ENCODE measurements around the gene TTC34.

DNA sequence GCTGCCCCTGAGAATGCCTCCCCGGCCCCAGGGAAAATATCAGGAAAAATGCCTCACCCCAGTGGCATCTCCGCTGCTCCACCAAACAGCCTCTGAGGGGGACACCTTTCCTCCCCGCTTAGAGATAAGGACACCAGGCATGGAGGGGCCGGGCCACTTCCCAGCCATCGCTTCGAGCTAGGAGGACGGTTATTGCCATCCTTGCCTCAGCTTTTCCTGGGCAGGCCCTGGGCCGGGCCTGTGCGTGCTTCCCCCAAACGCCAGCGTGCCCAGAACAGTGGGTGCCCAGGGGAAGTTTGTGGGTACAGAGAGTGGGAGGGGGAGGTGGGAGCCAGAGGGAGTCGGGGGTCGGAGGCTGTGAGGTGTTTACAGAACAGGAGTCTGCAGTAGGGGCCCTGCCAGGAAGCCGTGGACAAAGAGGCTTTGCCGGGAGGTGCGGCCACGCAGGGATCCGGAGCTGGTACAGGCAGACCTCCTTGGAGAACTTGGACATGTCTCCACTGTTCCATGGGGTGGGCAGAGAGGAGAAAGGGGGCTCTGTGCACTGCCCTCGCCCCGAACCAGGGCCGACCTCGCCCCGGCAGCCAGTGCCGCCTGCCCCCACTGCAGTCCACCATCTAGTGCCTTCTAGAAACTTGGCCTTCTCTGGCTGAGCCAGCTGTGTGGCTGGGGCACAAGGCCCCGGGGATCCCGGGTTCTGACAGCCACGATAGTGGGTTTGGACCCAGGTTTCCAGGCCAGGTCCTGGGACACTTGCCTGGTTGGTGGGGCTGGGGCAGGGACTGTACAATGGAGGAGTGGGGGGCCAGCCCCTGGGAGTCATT, 33.5 kb upstream of the TTC34 start:
- TF ChIP-seq RELA (IDR thresholded peaks at IDR 0.05; ENCODE audit: borderline replicate concordance, partially characterized antibody) (no peak), EZH2 (IDR thresholded peaks at IDR 0.05; ENCODE audit: borderline replicate concordance, control insufficient read depth, low read depth, low read length) (no peak), JUNB (IDR thresholded peaks at IDR 0.05) (no peak), ZNF274 (IDR thresholded peaks at IDR 0.05; ENCODE audit: insufficient read depth, insufficient read length) (no peak), SIN3A (IDR thresholded peaks at IDR 0.05; ENCODE audit: low read depth, low read length) (no peak), POLR2A (IDR thresholded peaks at IDR 0.05; ENCODE audit: low read depth, low read length) (no peak), NFIC (IDR thresholded peaks at IDR 0.05; ENCODE audit: low read depth, low read length) (no peak)
- TF ChIP-seq, protein P1, sequence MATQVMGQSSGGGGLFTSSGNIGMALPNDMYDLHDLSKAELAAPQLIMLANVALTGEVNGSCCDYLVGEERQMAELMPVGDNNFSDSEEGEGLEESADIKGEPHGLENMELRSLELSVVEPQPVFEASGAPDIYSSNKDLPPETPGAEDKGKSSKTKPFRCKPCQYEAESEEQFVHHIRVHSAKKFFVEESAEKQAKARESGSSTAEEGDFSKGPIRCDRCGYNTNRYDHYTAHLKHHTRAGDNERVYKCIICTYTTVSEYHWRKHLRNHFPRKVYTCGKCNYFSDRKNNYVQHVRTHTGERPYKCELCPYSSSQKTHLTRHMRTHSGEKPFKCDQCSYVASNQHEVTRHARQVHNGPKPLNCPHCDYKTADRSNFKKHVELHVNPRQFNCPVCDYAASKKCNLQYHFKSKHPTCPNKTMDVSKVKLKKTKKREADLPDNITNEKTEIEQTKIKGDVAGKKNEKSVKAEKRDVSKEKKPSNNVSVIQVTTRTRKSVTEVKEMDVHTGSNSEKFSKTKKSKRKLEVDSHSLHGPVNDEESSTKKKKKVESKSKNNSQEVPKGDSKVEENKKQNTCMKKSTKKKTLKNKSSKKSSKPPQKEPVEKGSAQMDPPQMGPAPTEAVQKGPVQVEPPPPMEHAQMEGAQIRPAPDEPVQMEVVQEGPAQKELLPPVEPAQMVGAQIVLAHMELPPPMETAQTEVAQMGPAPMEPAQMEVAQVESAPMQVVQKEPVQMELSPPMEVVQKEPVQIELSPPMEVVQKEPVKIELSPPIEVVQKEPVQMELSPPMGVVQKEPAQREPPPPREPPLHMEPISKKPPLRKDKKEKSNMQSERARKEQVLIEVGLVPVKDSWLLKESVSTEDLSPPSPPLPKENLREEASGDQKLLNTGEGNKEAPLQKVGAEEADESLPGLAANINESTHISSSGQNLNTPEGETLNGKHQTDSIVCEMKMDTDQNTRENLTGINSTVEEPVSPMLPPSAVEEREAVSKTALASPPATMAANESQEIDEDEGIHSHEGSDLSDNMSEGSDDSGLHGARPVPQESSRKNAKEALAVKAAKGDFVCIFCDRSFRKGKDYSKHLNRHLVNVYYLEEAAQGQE (IDR thresholded peaks at IDR 0.05; ENCODE audit: low read depth, low read length) = no peak
- TF ChIP-seq, protein P2, sequence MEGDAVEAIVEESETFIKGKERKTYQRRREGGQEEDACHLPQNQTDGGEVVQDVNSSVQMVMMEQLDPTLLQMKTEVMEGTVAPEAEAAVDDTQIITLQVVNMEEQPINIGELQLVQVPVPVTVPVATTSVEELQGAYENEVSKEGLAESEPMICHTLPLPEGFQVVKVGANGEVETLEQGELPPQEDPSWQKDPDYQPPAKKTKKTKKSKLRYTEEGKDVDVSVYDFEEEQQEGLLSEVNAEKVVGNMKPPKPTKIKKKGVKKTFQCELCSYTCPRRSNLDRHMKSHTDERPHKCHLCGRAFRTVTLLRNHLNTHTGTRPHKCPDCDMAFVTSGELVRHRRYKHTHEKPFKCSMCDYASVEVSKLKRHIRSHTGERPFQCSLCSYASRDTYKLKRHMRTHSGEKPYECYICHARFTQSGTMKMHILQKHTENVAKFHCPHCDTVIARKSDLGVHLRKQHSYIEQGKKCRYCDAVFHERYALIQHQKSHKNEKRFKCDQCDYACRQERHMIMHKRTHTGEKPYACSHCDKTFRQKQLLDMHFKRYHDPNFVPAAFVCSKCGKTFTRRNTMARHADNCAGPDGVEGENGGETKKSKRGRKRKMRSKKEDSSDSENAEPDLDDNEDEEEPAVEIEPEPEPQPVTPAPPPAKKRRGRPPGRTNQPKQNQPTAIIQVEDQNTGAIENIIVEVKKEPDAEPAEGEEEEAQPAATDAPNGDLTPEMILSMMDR (IDR thresholded peaks at IDR 0.05 in 2 of 3, conservative IDR thresholded peaks at IDR 0.05 in 1 of 3; ENCODE audit: control insufficient read depth in 2 of 3, extremely low read depth in 1 of 3, insufficient read depth in 1 of 3, low read depth in 3 of 3, low read length in 3 of 3) = no peak

Data from GM12878 (cell line).